22Rv1 (cell line): ENCODE results near the gene R3HDM2.

Experiments used
- ZFX ChIP-seq: fragments of 450-650 bp; IDR thresholded peaks from 2 replicates; pipeline ENCODE4 v1.6.1; 2017; ENCODE audit warnings: antibody characterized with exemption, borderline replicate concordance
- TF ChIP-seq, protein P1 (sequence below): fragments of 450-650 bp; IDR thresholded peaks from 2 replicates; pipeline ENCODE4 v1.5.1; 2017; ENCODE audit warnings: mild to moderate bottlenecking

GRCh38 chr12:57388425-57388824 lies 42.4 kb downstream of the R3HDM2 start:
- TF ChIP-seq, protein P1, sequence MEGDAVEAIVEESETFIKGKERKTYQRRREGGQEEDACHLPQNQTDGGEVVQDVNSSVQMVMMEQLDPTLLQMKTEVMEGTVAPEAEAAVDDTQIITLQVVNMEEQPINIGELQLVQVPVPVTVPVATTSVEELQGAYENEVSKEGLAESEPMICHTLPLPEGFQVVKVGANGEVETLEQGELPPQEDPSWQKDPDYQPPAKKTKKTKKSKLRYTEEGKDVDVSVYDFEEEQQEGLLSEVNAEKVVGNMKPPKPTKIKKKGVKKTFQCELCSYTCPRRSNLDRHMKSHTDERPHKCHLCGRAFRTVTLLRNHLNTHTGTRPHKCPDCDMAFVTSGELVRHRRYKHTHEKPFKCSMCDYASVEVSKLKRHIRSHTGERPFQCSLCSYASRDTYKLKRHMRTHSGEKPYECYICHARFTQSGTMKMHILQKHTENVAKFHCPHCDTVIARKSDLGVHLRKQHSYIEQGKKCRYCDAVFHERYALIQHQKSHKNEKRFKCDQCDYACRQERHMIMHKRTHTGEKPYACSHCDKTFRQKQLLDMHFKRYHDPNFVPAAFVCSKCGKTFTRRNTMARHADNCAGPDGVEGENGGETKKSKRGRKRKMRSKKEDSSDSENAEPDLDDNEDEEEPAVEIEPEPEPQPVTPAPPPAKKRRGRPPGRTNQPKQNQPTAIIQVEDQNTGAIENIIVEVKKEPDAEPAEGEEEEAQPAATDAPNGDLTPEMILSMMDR = no peak
- TF ChIP-seq ZFX = no peak
